VCaP (cell line): ENCODE data around the gene CNTRL.
A peak's percentile ranks its signal among the peaks of the same experiment; 100 is the strongest.

ENCODE experiments used
- H3K27ac ChIP-seq: fragments of 450-650 bp; 2 replicates; pipeline ENCODE4 v1.5.1; 2017
- TF ChIP-seq, protein P1 (sequence below): fragments of 450-650 bp; conservative IDR thresholded peaks from 2 replicates; pipeline ENCODE4 v1.5.1; 2017; ENCODE audit warnings: mild to moderate bottlenecking, moderate library complexity

The CNTRL gene

DNA sequence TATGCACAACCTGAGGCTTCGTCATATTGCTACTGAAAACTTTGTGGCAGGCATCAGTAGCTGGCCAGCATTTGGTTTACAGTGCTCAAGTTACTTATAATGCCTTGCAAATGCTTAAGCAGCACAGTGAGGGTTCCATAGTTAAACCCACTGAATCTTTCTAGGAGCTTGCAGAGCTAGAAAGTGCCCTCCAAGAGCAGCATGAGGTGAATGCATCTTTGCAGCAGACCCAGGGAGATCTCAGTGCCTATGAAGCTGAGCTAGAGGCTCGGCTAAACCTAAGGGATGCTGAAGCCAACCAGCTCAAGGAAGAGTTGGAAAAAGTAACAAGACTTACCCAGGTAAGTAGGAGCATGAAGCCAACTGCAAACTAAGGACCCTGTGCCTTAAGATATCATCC is 60.9 kb downstream of the CNTRL start:
- TF ChIP-seq, protein P1, sequence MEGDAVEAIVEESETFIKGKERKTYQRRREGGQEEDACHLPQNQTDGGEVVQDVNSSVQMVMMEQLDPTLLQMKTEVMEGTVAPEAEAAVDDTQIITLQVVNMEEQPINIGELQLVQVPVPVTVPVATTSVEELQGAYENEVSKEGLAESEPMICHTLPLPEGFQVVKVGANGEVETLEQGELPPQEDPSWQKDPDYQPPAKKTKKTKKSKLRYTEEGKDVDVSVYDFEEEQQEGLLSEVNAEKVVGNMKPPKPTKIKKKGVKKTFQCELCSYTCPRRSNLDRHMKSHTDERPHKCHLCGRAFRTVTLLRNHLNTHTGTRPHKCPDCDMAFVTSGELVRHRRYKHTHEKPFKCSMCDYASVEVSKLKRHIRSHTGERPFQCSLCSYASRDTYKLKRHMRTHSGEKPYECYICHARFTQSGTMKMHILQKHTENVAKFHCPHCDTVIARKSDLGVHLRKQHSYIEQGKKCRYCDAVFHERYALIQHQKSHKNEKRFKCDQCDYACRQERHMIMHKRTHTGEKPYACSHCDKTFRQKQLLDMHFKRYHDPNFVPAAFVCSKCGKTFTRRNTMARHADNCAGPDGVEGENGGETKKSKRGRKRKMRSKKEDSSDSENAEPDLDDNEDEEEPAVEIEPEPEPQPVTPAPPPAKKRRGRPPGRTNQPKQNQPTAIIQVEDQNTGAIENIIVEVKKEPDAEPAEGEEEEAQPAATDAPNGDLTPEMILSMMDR = no peak

DNA sequence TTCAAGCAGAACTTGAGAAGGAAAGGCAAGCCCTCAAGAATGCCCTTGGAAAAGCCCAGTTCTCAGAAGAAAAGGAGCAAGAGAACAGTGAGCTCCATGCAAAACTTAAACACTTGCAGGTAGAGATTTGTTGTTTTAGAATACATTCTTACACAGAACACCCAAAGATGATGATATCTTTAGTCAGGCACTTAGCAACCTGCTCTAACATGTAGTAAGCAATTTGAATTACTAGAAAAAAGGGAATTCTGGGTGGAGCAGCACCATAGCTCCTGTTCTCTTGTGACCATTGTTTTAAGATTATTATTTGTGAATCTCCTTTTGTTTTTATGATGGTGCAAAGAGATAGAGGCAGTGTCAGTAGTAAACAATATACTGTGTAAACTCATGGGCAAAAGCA is 63.8 kb downstream of the CNTRL start:
- TF ChIP-seq, protein P1 = no peak
- H3K27ac ChIP-seq = peak overlapping the region; percentile 17; the same call in 1 of the 2 replicates

More for the DNA sequence above, 60.9 kb downstream of the CNTRL start:
- no peak overlapping the region for H3K27ac ChIP-seq

DNA sequence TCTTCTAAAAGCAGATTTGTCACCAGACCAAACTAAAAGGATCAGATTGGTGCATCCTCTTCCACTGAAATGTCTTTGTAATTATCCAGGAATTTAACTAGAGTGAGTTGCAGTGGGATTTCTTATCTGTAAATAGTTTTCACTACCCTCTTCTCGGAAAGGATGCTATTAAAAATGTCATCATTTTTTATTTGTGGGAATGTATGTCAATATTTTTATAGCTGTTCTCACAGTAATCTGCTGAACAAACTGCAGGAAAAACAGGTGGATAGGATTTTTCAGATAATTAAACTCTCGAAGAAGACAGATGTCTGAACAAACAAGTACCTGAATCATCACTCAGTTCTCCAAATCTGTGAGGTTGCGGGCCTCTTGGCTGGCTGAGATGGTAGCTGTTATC is 64.2 kb downstream of the CNTRL start:
- TF ChIP-seq, protein P1 = no peak
- peak overlapping the region; percentile 17; the same call in 1 of the 2 replicates for H3K27ac ChIP-seq

DNA sequence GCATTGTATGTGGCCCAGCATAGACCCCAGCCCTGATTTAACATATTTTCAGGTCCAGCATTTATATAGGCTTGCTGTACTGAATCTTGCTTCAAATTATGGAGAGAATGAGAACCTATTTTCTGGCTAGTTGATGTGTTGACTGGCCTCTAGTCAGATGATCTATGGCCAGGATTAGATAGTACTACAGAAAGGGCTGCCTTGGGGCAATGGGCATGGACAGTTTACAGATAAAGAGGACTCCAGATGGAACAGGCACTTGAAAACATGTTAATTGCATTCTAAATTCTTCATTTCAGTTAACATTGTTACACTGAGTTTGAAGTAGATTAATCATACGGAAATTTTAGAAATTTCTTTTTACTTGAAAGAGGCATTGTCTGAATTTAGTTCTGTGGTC is 65.4 kb downstream of the CNTRL start:
- peak overlapping the region; percentile 17; the same call in 1 of the 2 replicates for H3K27ac ChIP-seq
- TF ChIP-seq, protein P1 = no peak

DNA sequence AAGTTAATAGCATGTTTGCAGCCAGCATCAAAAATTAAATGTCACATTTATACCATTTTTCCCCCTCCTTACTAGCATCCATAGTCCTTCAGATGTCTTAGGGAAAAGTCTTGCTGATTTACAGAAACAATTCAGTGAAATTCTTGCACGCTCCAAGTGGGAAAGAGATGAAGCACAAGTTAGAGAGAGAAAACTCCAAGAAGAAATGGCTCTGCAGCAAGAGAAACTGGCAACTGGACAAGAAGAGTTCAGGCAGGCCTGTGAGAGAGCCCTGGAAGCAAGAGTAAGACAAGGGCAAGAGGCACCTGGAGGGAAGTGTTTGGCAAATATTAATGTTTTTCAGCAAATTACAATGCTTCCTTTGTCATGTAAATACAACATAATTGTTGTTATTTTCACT is 66.6 kb downstream of the CNTRL start:
- TF ChIP-seq, protein P1 = no peak
- no peak overlapping the region for H3K27ac ChIP-seq

DNA sequence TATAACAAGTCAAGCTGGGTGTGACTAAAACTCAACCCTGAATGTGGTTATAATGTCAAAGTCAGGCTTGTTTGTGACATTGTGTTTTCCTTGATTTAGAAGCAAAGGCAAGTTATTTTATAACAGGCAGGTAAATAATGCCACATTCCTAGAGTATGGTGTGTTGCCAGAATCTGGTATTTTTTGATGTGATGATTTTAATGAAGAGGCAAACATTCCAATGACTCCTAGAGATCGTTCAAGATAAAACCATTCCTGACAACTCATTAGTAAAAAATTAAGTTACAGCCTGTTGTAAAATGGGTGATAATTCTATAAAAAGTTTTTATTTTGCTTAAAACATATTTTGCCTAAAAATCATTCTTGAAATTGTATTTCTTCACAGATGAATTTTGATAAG is 67.0 kb downstream of the CNTRL start:
- TF ChIP-seq, protein P1 = no peak
- H3K27ac ChIP-seq = no peak overlapping the region

DNA sequence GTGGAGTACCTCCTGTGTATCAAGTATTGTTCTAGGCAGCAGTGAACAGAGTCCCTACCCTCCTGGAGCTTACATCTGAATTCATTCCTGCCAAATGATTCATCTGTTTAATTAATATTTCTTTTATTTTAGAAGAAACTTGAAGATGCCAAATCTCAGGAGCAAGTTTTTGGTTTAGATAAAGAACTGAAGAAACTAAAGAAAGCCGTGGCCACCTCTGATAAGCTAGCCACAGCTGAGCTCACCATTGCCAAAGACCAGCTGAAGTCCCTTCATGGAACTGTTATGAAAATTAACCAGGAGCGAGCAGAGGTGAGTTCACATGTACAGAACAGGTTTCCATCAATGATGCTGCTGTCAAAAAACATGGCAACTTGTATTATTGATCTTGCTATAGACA is 69.0 kb downstream of the CNTRL start:
- TF ChIP-seq, protein P1 = no peak
- no peak overlapping the region for H3K27ac ChIP-seq
